Pancreas (tissue), 10 donors: ENCODE data around the gene TMEM231. TPM values are rescaled to one million over a fixed set of nuclear protein-coding genes. Genes with fewer than 3 reads are reported as not detected.

Source experiments
- ATAC-seq, 4 donors: fragments of 200-7000 bp; cut with Tn5 transposase; one replicate each; pipeline versions ENCODE4 v1.8.0 to v1.9.1; 2020; ENCODE audit warnings: mild to moderate bottlenecking in 4 of 4, moderate library complexity in 4 of 4
- DNase-seq, 6 donors: peaks; one replicate each; pipeline ENCODE4 v3.0.0-alpha.2; 2020
- FAIRE-seq: peaks from 2 replicates; lab custom pipeline; 2012; peaks lifted over from hg19 to GRCh38; lab: Jason Lieb, UNC
- H3K27ac ChIP-seq, 4 donors: fragments of 200-600 bp; sonication (generic); 1 replicate in 3 of 4; 2 replicates in 1 of 4; pipeline versions ENCODE4 v1.5.0 to v1.8.0; 2020
- H3K27me3 ChIP-seq, 4 donors: fragments of 200-600 bp; one replicate each; pipeline ENCODE4 v1.8.0; 2021
- H3K36me3 ChIP-seq, 3 donors: fragments of 200-600 bp; sonication (generic) in 1 of 3; one replicate each; pipeline versions ENCODE4 v1.5.0 to v1.8.0; 2020 to 2021
- H3K4me1 ChIP-seq, 3 donors: fragments of 200-600 bp; one replicate each; pipeline ENCODE4 v1.8.0; 2021
- H3K4me3 ChIP-seq, 4 donors: fragments of 200-600 bp; sonication (generic) in 2 of 4; one replicate each; pipeline versions ENCODE4 v1.5.0 to v1.8.0; 2020 to 2021
- H3K9me3 ChIP-seq, 4 donors: fragments of 200-600 bp; one replicate each; pipeline ENCODE4 v1.8.0; 2021
- CTCF ChIP-seq, 4 donors: fragments of 200-600 bp; sonication (generic) in 3 of 4; IDR thresholded peaks; one replicate each; pipeline versions ENCODE4 v1.5.0 to v1.8.0; 2021; ENCODE audit warnings: antibody characterized with exemption in 4 of 4
- WGBS, 2 donors: extraction: QIAGEN DNeasy Blood & Tissue Kit; methylation state at CpG; one replicate each; pipeline ENCODE4 v1.1.7; 2013; 5-methylcytosine and 5-hydroxymethylcytosine counted together
- intact Hi-C, 3 donors: fragments of 100-400 bp; cut with DNase I; formaldehyde crosslinking; loops; one replicate each; pipeline versions ENCODE4 v1.11.1 to v1.14.2; 2022
- polyA plus RNA-seq, 2 donors: library from polyadenylated mRNA; stranded (reverse); fragments of 200-250 nt; gene quantifications; one replicate each; pipeline ENCODE4 v1.2.3, GENCODE V29; 2013
- total RNA-seq, 6 donors: library from RNA; stranded (reverse); fragmentation: NEBNext Ultra II Directional in 4 of 6; extraction: Animal tissue kit (Norgen Biotek cat#: 25700) in 4 of 6; gene quantifications; one replicate each; pipeline versions ENCODE4 v1.2.1 to v1.2.4, GENCODE V29; 2021 to 2023
- donor health status: healthy with polysubstance abuse.
- donor health status: DM: no; HTN: no; CAD: no; lungs with moderate emphysema.
- donor health status: DM: no; HTN: no; CAD: no.
- donor health status: control.
- donor health status: control.
- donor health status: Bipolar disorder and iron deficiency.
- donor health status: DM: yes; HTN: yes; CAD: no.
- donor health status: DM: no; HTN: no; CAD: no.
- donor health status: DM: no; HTN: no; CAD: no.
- donor health status: DM: yes; HTN: yes; CAD: no.

TMEM231 gene
- total and polyA plus RNA-seq, 8 donors = 2.5 to 6.6 (median 4.1) TPM

GRCh38 chr16:75534560-75535205, 21.4 kb downstream of the TMEM231 start:
- intact Hi-C loops = no loop called here
- no peaks in the 10 kb centered on the region for H3K27me3 ChIP-seq
- H3K4me3 ChIP-seq = no peak overlapping the region
- H3K4me1 ChIP-seq = no peaks in the 10 kb centered on the region
- FAIRE-seq (no peak), DNase-seq (no peak), ATAC-seq (no peak)
- H3K36me3 ChIP-seq = no peaks in the 10 kb centered on the region
- WGBS, 2 donors = 75 to 81% methylated on average over 19 of the region's 19 CpGs
- no peak overlapping the region for H3K27ac ChIP-seq
- H3K9me3 ChIP-seq = no peaks in the 10 kb centered on the region
- TF ChIP-seq CTCF (IDR thresholded peaks at IDR 0.05) = no peak

GRCh38 chr16:75532791-75533190, 23.3 kb downstream of the TMEM231 start:
- no peaks in the 10 kb centered on the region for H3K4me1 ChIP-seq
- no peak overlapping the region for H3K4me3 ChIP-seq
- no peak for TF ChIP-seq CTCF (IDR thresholded peaks at IDR 0.05)
- no peak overlapping the region for H3K27ac ChIP-seq
- ATAC-seq = no peak
- intact Hi-C loops = no loop called here
- WGBS, 2 donors = 85 to 89% methylated on average over 2 of the region's 2 CpGs
- DNase-seq = no peak
- no peak for FAIRE-seq
- no peaks in the 10 kb centered on the region for H3K9me3 ChIP-seq
- no peaks in the 10 kb centered on the region for H3K27me3 ChIP-seq
- H3K36me3 ChIP-seq = no peaks in the 10 kb centered on the region

- no peak overlapping the region for H3K4me3 ChIP-seq
- no peak for DNase-seq
- no peak for FAIRE-seq
- 67 to 70% methylated on average over 8 of the region's 8 CpGs for WGBS, 2 donors
- no peaks in the 10 kb centered on the region for H3K36me3 ChIP-seq
- H3K27me3 ChIP-seq = no peaks in the 10 kb centered on the region
- intact Hi-C loops = no loop called here
- H3K9me3 ChIP-seq = no peaks in the 10 kb centered on the region
- no peak for ATAC-seq
- H3K4me1 ChIP-seq = no peaks in the 10 kb centered on the region
- no peak overlapping the region for H3K27ac ChIP-seq
- TF ChIP-seq CTCF (IDR thresholded peaks at IDR 0.05) = no peak
Observed at GRCh38 chr16:75532142-75532765, 23.8 kb downstream of the TMEM231 start.

- ATAC-seq (no peak), DNase-seq (no peak), FAIRE-seq (no peak)
- Histone ChIP-seq H3K4me3 (no peak overlapping the region), H3K9me3 (no peaks in the 10 kb centered on the region), H3K27me3 (no peaks in the 10 kb centered on the region), H3K27ac (no peak overlapping the region), H3K4me1 (no peaks in the 10 kb centered on the region), H3K36me3 (no peaks in the 10 kb centered on the region)
- WGBS, 2 donors = 96% methylated on average over 29 of the region's 29 CpGs
- TF ChIP-seq CTCF (IDR thresholded peaks at IDR 0.05) = no peak
- intact Hi-C loops = no loop called here
Observed at GRCh38 chr16:75529959-75530358, 26.1 kb downstream of the TMEM231 start.
